ENCODE data around the gene PRIMA1. TPM values are rescaled to one million over a fixed set of nuclear protein-coding genes. Genes with fewer than 3 reads are reported as not detected.

PRIMA1 gene
- total RNA-seq, 3 donors from 2014 or later = 1.6 to 46.4 (median 3.0) TPM

DNA sequence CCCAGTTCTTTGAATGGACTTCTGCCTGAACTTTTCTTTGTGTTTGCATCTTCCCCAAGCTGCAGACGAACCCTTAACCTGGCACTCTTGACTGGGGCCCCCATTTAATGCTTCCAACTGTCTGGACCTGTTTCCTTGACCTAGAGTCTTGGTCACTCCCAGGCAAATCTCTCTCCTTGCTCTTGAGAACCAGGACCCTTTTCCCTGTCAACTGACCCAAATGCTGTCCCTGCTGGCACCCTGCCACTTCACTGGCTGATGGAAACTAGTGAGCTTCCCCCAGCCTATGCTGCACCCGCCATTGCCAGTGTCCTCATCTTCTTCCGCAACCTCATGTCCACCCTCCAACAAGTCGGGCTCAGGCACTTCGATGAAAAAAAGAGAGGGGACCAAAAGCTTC, 79.5 kb downstream of the PRIMA1 start:
- intact Hi-C loops (cut with DNase I, micrococcal nuclease) = no loop called here
- no peak overlapping the region for H3K4me3 ChIP-seq
- ATAC-seq = no peak
- H3K9me3 ChIP-seq = no peaks in the 10 kb centered on the region
- TF ChIP-seq, protein P1, sequence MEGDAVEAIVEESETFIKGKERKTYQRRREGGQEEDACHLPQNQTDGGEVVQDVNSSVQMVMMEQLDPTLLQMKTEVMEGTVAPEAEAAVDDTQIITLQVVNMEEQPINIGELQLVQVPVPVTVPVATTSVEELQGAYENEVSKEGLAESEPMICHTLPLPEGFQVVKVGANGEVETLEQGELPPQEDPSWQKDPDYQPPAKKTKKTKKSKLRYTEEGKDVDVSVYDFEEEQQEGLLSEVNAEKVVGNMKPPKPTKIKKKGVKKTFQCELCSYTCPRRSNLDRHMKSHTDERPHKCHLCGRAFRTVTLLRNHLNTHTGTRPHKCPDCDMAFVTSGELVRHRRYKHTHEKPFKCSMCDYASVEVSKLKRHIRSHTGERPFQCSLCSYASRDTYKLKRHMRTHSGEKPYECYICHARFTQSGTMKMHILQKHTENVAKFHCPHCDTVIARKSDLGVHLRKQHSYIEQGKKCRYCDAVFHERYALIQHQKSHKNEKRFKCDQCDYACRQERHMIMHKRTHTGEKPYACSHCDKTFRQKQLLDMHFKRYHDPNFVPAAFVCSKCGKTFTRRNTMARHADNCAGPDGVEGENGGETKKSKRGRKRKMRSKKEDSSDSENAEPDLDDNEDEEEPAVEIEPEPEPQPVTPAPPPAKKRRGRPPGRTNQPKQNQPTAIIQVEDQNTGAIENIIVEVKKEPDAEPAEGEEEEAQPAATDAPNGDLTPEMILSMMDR (IDR thresholded peaks at IDR 0.05) = no peak
- H3K36me3 ChIP-seq (ENCODE audit: low read depth) = no peaks in the 10 kb centered on the region
- DNase-seq = no peak
- H3K4me1 ChIP-seq (ENCODE audit: low read depth) = no peaks in the 10 kb centered on the region

DNA sequence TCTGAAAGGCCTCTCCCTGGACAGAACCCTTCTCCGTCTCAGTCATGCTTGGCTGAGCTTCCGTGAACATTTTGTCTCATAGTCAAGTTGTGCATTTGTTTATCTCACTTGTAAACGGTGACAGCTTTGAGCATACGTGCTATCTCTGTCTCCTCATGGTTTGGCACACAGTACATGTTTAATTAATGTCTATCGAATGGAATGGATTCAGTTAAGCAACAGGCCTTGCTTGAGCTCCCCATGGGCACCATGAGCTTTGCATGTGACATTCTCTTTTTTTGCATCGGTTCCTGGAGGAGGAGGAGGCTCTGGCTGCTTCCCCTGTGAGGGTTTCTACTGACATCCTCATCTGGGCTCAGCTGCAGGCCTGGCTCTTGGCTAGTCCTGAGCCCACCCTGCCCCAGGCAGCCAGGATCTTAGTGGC, 80.0 kb downstream of the PRIMA1 start:
- no peak overlapping the region for H3K4me3 ChIP-seq
- no peak for ATAC-seq

DNA sequence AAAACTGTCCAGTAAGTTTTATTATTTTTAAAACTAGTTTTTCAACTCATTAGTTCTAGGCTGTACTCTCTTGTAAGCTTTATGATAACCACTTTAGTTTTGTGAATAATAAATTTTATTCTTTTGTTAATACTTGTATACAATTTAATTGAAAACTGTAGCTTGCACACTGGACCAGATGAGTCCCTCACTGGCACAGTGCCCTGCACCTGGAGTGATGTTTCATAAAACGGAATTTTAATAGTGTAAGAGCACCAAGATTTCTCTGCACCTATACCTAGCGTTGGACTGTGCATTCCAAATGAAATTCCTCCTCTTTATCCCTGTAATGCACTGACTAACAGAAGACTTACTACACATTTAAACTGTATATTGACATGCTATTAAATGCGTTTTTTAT, 80.8 kb downstream of the PRIMA1 start:
- ATAC-seq = no peak
- TF ChIP-seq, protein P1 (IDR thresholded peaks at IDR 0.05) = no peak
- Histone ChIP-seq H3K4me1 (ENCODE audit: low read depth) (no peaks in the 10 kb centered on the region), H3K4me3 (no peak overlapping the region), H3K9me3 (no peaks in the 10 kb centered on the region), H3K36me3 (ENCODE audit: low read depth) (no peaks in the 10 kb centered on the region)
- intact Hi-C loops (cut with DNase I, micrococcal nuclease) = no loop called here
- DNase-seq = no peak

More for the DNA sequence above, 80.0 kb downstream of the PRIMA1 start:
- Histone ChIP-seq H3K4me1 (ENCODE audit: low read depth) (no peaks in the 10 kb centered on the region), H3K36me3 (ENCODE audit: low read depth) (no peaks in the 10 kb centered on the region), H3K9me3 (no peaks in the 10 kb centered on the region)
- intact Hi-C loops (cut with DNase I, micrococcal nuclease) = no loop called here
- TF ChIP-seq, protein P1 (IDR thresholded peaks at IDR 0.05) = no peak
- peak in 1 of 3 donors; percentile 10 for DNase-seq

DNA sequence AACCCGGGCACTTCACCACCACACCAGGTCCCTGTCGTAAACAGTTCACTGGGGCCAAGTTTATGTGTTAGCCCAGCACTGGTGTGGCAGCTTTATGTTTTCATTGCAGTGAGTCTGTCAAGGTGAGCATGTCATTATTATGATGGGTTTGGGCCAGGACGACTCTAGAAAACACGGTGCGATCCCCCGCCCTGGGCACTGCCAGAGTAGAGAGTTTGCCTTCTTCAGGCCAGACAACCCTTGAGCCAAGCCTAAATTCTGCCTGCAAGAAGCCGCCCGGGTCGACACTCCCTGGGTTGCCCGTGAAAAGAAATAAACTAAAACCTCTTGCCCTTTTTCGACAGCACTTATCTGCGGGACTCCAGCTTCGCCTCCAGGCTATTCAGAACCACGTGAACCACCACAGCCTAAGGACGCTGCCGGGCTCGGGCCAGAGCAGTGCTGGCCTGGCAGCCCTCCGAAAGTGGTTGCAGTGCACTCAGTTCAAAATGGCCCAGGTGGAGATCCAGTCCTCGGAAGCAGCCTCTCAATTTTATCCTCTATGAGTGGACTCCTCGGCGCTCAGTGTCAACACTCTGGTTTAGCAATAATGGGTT, 81.8 kb downstream of the PRIMA1 start:
- H3K9me3 ChIP-seq = no peaks in the 10 kb centered on the region
- DNase-seq = no peak
- no peaks in the 10 kb centered on the region for H3K36me3 ChIP-seq (ENCODE audit: low read depth)
- H3K4me3 ChIP-seq = no peak overlapping the region
- TF ChIP-seq, protein P1 (IDR thresholded peaks at IDR 0.05) = no peak
- intact Hi-C loops (cut with DNase I, micrococcal nuclease) = no loop called here
- H3K4me1 ChIP-seq (ENCODE audit: low read depth) = no peaks in the 10 kb centered on the region
- no peak for ATAC-seq

DNA sequence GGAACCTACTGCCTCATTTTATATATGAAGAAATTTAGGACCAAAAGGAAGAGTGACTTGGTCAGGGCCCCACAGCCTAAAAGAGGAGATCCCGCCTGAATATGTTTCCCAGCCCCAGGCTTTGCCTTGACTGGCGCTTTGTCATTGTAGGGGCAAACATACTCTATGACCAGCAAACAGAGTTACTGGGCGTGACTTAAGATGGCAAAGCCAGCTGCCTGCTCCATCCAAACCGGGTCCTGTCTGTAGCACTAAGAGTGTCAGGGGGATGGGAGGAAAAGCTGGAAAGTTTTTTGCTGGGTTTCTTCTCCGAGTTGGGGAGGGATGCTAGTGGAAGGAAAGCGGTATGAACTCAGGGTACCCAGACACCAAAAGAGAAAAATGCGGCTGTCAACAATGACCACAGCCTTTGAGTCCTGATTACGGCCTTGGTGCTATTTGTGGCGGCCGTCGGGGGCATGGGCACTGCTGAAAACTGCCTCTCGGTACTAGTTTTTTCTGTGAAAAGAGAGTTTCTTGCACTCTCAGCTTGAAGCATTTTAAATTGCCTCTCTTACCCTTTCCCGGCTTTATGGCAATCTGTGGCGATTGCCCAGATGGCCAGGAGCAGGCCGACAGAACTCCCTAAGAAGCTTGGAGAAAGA, 82.7 kb downstream of the PRIMA1 start:
- no peaks in the 10 kb centered on the region for H3K9me3 ChIP-seq
- no peak overlapping the region for H3K4me3 ChIP-seq
- TF ChIP-seq, protein P1 (IDR thresholded peaks at IDR 0.05) = no peak
- H3K4me1 ChIP-seq (ENCODE audit: low read depth) = no peaks in the 10 kb centered on the region
- ATAC-seq (no peak), DNase-seq (no peak)
- intact Hi-C loops (cut with DNase I, micrococcal nuclease) = no loop called here
- no peaks in the 10 kb centered on the region for H3K36me3 ChIP-seq (ENCODE audit: low read depth)

Measured in mucosa of descending colon (tissue), 3 donors.